Colonic mucosa (tissue), 4 donors: ENCODE results near the gene ADAMTS16. TPM values are rescaled to one million over a fixed set of nuclear protein-coding genes. Genes with fewer than 3 reads are reported as not detected.

Experiments used
- DNase-seq: peaks from one replicate; pipeline ENCODE4 v3.0.0-alpha.2; 2020
- H3K27ac ChIP-seq: fragments of 200-600 bp; one replicate; pipeline ENCODE4 v1.8.0; 2021
- H3K27me3 ChIP-seq: fragments of 200-600 bp; one replicate; pipeline ENCODE4 v1.8.0; 2021
- H3K36me3 ChIP-seq: fragments of 200-600 bp; one replicate; pipeline ENCODE4 v1.8.0; 2021
- H3K4me1 ChIP-seq: fragments of 200-600 bp; one replicate; pipeline ENCODE4 v1.8.0; 2021; ENCODE audit warnings: mild to moderate bottlenecking
- H3K4me3 ChIP-seq: fragments of 200-600 bp; one replicate; pipeline ENCODE4 v1.8.0; 2021
- H3K9ac ChIP-seq, 2 donors: one replicate each; pipeline ENCODE4 v1.7.0; 2013; ENCODE audit warnings: control low read depth in 2 of 2, low read depth in 2 of 2, low read length in 2 of 2
- H3K9me3 ChIP-seq: fragments of 200-600 bp; one replicate; pipeline ENCODE4 v1.8.0; 2021
- CTCF ChIP-seq: fragments of 200-600 bp; IDR thresholded peaks from one replicate; pipeline ENCODE4 v1.8.0; 2022; ENCODE audit warnings: antibody characterized with exemption, mild to moderate bottlenecking
- intact Hi-C: fragments of 100-400 bp; cut with DNase I; formaldehyde crosslinking; loops from one replicate; pipeline ENCODE4 v1.14.1; 2022
- total RNA-seq, 2 donors: library from RNA; stranded (reverse); fragmentation: NEBNext Ultra II Directional in 1 of 2; extraction: Animal tissue kit (Norgen Biotek cat#: 25700) in 1 of 2; gene quantifications; one replicate each; pipeline ENCODE4 v1.2.1, GENCODE V29; 2021
- donor health status: healthy.
- donor health status: DM: no; HTN: no; CAD: no.
- donor health status: DM: no; HTN: no; CAD: no.

The ADAMTS16 gene
- total RNA-seq, 2 donors from 2014 or later, result 0.16 TPM; not detected in 1

GRCh38 chr5:5308319-5308718 lies 168.2 kb downstream of the ADAMTS16 start:
- H3K27ac ChIP-seq, result no peak overlapping the region
- no peaks in the 10 kb centered on the region for H3K27me3 ChIP-seq
- DNase-seq, result no peak
- intact Hi-C loops, result no loop called here
- no peaks in the 10 kb centered on the region for H3K36me3 ChIP-seq
- H3K4me3 ChIP-seq, result no peak overlapping the region
- no peak overlapping the region for H3K9ac ChIP-seq
- H3K9me3 ChIP-seq, result no peaks in the 10 kb centered on the region
- TF ChIP-seq CTCF, result no peak
- H3K4me1 ChIP-seq, result no peaks in the 10 kb centered on the region

GRCh38 chr5:5309645-5310044 lies 169.5 kb downstream of the ADAMTS16 start:
- H3K9me3 ChIP-seq, result no peaks in the 10 kb centered on the region

GRCh38 chr5:5313101-5313635 lies 173.0 kb downstream of the ADAMTS16 start:
- Histone ChIP-seq H3K36me3 (no peaks in the 10 kb centered on the region), H3K27me3 (no peaks in the 10 kb centered on the region), H3K9me3 (no peaks in the 10 kb centered on the region), H3K27ac (no peak overlapping the region), H3K4me3 (no peak overlapping the region), H3K9ac (no peak overlapping the region), H3K4me1 (no peaks in the 10 kb centered on the region)
- TF ChIP-seq CTCF, result no peak
- no peak for DNase-seq
- intact Hi-C loops, result no loop called here

More at GRCh38 chr5:5309645-5310044, 169.5 kb downstream of the ADAMTS16 start:
- no peak for TF ChIP-seq CTCF
- Histone ChIP-seq H3K27me3 (no peaks in the 10 kb centered on the region), H3K27ac (no peak overlapping the region), H3K36me3 (no peaks in the 10 kb centered on the region), H3K9ac (no peak overlapping the region), H3K4me3 (no peak overlapping the region), H3K4me1 (no peaks in the 10 kb centered on the region)
- intact Hi-C loops, result no loop called here
- no peak for DNase-seq

- H3K9ac ChIP-seq, result no peak overlapping the region
- no peak for TF ChIP-seq CTCF
- H3K9me3 ChIP-seq, result no peaks in the 10 kb centered on the region
- no peak overlapping the region for H3K27ac ChIP-seq
- no peaks in the 10 kb centered on the region for H3K4me1 ChIP-seq
- H3K4me3 ChIP-seq, result no peak overlapping the region
- intact Hi-C loops, result no loop called here
- no peaks in the 10 kb centered on the region for H3K36me3 ChIP-seq
- no peaks in the 10 kb centered on the region for H3K27me3 ChIP-seq
- no peak for DNase-seq
These were observed 174.0 kb downstream of the ADAMTS16 start for GRCh38 chr5:5314166-5314565.

- intact Hi-C loops, result no loop called here
- H3K4me1 ChIP-seq, result no peaks in the 10 kb centered on the region
- no peak overlapping the region for H3K27ac ChIP-seq
- no peaks in the 10 kb centered on the region for H3K9me3 ChIP-seq
- no peaks in the 10 kb centered on the region for H3K36me3 ChIP-seq
- no peaks in the 10 kb centered on the region for H3K27me3 ChIP-seq
- no peak overlapping the region for H3K4me3 ChIP-seq
- DNase-seq, result no peak
- no peak overlapping the region for H3K9ac ChIP-seq
- no peak for TF ChIP-seq CTCF
These were observed 174.5 kb downstream of the ADAMTS16 start for GRCh38 chr5:5314626-5315025.
